GM18499 (cell line): ENCODE data around the gene MIGA2.
"Not testable (repeated sequence)": the region's sequence is repeated elsewhere in the genome, so short reads cannot be mapped to it uniquely, and the experiment has no call there.

ENCODE experiments used
- ATAC-seq: cut with Tn5 transposase; IDR thresholded peaks from one replicate; pipeline ENCODE4 v1.9.1; 2021; ENCODE audit warnings: moderate number of reproducible peaks; ENCODE audit not compliant: insufficient read depth, unreplicated experiment

The MIGA2 gene

DNA sequence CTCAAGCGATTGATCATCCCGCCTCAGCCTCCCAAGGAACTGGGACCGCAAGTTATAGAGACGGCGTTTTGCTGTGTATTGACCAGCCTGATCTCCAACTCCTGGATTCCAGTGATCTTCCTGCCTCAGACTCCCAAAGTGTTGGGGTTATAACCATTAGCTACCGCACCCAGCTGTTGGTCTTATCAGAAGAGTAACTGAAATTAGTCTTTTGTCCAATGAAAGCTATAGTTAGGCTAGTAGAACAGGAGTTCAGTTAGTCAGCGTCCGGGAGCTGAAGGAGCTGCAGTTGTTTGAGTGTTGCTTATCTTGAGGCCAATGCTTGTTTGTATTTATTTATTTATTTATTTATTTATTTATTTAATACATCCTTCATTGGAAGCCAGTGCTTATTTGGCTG is 3.2 kb upstream of the MIGA2 start:
- ATAC-seq, result no peak

DNA sequence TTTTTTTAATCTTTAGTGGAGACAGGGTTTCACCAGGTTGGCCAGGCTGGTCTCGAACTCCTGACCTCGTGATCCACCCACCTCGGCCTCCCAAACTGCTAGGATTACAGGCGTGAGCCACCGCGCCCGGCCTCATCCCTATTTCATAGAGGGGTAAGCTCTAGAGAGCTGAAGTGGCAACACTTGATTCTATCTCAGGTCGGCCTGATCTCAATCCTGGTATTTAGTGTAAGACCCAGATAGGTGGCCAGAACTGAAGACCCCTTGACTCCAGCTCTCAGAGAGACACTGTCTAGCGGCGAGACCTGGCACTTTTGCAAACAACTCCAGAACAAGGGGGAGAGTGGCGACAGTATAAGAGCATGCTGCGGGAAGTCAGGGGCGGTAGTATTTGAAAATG is 588 bp upstream of the MIGA2 start:
- ATAC-seq, result not testable (repeated sequence)

DNA sequence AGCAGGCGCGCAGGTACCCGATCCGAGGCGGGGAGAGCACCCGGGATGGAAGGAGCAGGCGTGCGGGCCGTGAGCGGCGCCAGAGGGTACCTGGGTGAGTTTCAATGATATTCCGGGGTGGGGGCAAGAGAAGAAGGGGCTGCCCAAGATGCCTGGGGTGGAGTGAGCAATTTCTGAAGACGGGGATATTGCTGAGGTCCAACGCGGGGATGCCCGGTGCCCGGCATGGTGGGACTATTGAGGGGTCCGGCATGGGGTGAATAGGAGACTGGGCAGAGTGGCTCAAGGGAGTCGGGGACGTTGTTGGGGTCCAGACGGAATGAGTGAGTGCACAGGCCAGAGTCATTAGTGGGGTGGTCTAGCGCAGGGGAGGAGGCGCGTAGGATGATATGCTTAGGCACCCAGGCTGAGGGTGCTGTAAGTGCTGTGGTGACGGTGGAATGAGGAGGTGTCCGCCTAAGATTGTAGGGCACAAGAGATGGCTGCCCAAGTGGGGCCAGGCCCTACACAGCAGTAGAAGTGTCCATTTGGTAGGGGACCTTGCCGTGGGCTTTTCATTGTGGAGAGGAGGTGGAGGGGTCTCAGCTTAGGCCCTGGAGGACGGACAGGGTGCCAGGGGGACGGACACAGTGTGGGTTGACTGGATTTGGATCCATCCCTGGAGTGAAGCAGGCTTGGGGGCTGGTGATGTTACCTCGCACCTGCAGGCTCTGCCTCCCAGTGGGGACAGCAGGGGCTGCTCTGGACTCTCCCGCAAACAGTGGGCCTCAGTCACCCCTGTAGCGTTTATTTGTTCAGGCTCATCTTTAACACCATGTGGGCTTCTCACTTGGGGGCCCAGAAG is 719 bp downstream of the MIGA2 start:
- no peak for ATAC-seq

DNA sequence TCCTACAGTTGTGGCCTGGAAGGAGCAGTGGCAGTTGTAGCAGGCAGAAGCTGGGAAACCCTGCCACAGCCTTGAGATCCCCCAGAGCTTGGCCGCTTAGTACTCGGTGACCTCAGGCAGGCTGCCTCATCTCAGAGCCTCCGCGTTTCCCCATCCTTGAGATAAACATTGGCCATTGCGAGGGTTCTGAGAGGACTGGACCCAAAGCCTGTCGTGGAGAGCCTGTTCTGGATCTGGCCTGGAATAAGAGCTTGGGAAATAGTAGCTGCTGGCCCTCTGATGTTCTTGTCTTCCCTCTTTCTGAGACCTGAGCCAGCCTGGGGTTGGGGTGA is 1.3 kb downstream of the MIGA2 start:
- no peak for ATAC-seq

DNA sequence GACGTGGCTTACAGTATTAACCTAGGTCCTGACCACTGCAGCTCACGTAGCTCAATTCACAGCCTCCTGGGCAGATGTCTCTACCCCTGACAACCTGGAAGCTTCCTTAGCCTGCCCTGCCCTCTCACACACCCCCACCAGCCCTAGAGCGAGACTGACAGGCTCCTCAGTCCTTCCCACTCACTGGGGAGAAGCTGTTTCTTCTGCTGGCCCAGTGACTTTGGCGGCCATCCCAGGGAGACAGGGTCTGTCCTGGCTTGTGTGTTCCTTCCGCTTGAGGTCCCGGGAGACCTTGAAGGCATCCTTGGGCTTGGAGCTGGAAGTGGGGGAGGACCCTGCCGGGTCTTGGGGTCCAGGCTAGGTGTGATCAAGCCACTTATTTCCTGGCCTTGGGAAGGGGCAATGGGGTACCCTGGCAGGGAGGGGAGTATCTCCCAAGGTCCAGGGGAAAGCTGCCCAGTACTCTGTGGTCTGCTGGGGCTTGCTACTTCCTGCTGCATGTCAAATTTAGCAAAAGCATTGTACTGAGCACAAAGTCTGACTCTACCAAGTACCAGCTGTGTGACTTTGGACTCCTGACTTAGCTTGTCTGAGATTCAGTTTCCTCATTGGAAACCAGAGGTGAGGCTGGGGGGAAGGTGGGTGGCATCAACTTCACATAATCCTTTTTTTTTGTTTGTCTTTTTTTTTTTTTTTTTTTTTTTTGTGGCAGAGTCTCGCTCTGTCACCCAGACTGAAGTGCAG is 1.9 kb downstream of the MIGA2 start:
- no peak for ATAC-seq

DNA sequence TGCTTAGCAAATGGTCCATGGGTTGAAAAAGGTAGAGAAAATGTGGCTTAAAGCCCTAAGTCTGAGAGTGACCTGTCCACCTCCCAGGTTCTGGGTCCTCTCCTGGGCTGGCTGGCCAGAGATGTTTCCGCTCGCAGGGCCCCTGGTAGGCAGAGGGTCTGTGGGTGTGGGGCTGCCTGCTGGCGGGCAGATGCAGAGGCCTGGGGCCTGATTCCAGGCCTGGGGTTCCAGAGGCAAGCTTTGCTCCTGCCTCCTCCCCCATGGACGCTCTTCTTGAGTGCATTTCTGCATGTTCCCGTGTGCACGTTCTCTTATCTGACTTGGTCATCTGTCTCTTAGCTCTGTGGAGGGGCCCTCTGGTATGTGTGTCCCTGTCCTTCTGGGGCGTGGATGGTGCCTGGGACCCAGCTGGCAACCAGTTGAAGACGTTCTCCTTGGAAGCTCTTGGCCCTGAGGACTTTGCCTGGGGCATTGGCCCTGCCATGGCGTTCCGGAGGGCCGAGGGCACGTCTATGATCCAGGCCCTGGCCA is 3.8 kb downstream of the MIGA2 start:
- no peak for ATAC-seq

DNA sequence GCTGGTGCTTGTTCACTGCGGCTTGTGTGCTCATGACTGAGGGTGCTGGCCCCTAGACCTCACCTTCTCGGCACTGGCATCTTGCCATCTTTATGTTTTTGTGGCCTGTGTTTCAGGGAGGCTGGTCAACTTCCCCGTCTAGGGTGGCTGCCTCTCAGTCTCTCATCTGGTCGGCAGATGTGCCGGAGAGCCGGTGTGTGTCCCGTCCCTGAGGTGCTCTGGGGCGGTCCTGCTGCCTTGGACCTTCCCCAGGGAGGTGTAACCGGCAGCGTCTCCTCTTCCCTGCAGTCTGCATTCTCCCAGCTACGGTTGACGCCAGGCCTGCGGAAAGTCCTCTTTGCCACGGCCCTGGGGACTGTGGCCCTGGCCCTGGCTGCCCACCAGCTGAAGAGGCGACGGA is 5.6 kb downstream of the MIGA2 start:
- ATAC-seq, result no peak

DNA sequence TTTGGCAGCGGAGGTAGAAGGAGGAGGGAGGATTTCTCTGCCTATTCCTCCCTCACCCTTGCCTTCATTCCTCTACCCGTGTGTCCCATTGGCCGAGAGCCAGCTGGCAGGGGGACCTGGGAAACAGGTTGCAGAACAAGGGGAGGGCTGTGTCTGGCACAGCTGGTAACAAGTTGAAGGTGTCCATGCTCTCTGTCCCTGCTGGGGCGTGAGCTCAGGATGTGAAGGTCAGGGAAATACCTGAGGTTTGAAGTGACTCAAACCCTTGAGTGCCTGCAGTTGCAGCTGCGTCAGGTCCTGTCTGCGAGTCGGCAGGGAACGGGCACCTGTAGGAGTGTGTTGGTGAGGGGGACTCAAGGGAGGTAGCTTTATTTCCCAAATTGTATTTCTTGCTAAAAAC is 16.2 kb downstream of the MIGA2 start:
- no peak for ATAC-seq

DNA sequence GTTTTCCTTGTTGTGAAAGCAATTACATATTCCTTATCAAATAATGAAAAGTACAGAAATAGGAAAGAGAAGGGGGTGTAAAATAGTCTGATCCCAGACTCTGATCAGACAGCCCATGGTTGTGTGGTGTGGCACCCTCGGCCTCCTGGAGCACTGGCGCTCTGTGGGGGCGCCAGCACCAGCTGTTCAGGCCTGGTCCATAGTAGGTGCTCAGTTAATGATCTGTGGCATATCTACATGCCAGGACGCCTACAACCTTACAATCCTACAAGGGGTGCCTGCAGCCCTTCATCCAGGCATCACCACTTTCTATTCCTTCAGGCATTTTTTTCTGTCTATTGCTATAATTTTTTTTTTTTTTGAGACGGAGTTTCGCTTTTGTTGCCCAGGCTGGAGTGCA is 16.6 kb downstream of the MIGA2 start:
- no peak for ATAC-seq

DNA sequence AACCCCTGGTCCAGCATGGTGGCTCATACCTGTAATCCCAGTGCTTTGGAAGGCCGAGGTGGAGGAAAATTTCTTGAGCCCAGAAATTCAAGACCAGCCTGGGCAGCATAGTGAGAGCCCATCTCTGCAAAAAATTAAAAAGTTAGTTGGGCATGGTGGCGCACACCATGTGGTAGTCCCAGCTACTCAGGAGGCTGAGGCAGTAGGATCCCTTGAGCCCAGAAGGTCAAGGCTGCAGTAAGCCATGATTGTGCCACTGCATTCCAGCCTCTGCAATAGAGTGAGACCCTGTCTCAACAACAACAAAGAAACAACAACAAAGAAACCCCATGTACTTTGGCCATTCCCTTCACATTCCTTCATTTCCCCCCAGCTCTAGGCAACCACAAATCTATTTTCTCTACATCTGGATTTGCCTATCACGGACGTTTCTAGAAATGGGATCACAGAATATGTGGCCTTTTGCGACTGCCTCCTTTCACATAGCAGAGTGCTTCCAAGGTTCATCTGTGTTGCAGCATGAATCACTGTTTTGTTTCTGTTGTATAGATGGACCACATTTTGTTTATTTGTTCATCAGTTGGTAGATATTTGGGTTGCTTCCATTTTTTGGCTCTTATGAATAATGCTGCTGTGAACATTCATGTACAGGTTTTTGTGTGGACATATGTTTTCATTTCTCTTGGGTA is 17.9 kb downstream of the MIGA2 start:
- ATAC-seq, result no peak

DNA sequence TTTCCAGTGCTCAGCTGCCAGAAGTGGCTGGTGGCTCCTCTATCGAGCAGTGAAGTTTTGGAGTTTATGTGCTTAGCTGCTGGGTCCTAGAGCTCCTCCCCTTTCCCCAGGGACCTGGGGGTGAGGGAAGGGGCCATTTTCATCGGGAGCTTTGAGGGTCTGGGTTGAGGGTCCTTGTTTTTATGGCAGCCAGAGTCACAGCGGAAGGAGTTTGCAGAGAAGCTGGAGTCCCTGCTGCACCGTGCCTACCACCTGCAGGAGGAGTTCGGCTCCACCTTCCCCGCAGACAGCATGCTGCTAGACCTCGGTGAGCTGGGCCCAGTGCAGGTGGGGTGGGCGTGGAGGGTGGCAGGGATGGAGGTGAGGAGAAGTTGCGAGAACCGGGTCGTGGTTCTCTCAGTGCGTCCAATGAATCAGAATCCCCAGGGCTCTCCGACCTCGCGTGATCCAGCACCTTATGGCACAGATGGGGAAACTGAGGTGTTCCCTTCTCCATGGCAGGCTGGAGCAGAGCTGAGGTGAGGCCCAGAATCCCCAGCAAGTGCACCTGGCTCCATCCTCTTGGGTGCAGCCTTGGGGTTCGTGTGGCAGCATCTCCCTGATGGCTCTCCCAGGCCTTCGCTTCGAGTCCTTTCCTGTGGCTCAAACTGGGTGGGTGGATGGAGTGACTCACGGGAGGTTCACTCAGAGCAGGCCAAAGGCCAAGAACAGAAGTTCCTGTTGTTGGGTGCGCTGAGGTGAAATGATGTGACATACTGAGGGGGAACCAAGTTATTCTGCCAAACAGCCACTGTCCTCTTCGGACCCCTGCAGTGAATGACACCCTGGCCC is 22.8 kb downstream of the MIGA2 start:
- no peak for ATAC-seq

DNA sequence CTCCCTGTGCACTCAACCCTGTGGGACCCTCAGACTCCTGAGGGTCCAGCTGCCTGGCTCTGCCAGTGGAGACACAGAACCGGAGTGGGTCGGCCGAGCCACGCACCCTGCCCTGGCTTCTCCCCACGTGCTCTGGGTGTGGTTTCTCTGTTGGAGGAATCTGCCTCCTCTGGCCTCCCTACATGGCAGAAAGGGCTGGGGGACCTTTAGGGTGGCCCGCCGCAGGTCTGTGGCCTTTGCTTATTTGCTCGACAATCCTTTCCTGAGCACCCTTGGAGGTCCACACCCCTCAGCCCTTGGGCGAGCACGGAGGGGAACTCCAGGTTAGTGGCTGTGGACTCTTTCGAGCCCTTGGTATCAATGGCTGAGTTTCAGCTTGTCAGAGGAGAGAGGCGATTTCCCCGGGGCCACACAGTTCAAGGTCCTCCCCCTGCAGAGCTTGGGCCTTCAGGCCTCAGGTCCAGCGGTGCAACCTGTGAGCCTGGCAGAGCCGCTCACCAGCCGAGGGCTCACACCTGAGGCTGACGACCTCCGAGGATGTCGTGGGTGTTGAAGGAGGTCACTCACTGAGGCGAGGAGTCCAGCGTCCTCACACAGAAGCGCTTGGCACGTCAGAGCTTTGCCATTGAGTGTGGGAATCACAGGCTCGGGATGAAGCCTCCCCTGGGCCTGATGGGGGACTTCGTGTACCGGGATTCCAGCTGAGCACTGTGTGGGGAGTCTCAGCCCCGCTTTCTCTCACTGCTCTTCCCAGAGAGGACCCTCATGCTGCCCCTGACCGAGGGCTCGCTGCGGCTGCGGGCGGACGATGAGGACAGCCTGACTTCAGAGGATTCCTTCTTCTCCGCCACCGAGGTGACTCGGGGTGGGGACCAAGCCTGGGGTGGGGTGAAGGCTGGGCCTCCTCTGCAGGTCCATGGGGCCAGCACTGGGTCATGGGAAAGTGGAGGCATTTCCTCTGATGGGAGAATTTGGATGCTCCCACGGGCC is 23.7 kb downstream of the MIGA2 start:
- no peak for ATAC-seq

DNA sequence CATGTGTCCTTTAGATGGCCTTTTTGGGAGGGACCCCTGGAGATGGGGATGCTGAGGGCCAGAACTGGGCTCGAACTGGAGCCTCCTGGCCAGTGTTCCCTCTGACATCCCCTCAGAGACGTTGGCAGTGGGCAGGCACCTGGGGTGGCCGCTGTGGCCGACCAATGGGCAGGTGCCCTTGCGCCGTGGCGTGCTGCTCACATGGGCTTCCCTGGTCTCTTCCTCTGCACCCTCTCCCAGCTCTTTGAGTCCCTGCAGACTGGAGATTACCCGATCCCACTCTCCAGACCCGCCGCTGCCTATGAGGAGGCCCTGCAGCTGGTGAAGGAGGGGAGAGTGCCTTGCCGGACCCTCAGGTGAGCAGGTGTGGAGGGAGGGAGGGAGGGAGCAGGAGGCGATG is 24.6 kb downstream of the MIGA2 start:
- ATAC-seq, result no peak

DNA sequence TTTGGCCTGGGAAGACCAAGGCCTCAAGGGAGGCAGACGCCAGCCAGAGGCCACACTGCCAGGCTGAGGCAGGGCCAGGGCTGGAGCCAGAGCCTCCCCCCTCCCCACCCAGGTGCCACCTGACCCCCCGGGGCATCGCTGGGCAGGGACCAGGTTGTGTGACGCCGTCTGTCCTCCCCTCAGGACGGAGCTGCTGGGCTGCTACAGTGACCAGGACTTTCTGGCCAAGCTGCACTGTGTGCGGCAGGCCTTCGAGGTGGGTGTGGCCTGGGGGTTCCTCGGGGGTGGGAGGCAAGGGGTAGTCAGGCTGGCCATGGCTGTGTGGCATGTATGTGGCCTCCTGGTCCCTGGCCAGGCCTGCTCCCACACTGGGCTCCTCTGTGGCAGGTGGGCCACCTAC is 26.6 kb downstream of the MIGA2 start:
- ATAC-seq, result no peak

DNA sequence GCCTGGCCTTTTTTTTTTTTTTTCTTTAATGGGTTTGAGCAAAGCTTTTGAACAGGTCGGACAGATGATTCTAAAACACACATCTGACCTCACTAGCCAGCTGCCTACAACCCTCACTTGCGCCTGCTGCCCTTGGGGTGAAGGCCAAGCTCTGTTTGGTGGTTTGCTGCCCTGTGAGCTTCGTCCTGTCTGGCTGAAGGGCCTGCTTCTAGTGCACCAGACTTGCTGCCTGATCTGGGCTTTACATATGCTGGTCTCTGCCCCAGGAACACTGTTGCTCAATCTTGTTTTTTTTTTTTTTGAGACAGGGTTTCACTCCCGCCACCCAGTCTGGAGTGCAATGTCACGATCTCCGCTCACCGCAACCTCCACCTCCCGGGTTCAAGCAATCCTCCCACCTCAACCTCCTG is 28.1 kb downstream of the MIGA2 start:
- ATAC-seq, result no peak

DNA sequence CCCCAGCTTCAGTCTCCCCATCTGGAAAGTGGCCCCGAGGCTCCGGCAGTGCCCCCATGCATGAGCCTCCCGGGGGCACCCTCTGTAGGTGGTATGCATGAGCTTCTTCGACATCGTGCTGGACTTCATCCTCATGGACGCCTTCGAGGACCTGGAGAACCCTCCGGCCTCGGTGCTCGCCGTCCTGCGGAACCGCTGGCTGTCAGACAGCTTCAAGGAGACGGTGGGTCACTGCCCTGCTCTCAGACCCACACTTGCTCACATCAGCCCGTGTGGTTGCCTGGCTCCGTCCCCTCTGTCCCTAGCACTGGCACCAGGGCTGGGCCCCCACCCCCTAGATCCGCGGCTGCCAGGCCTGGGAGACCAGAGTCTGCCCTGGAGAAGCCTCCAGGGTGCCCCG is 31.7 kb downstream of the MIGA2 start:
- ATAC-seq, result no peak

DNA sequence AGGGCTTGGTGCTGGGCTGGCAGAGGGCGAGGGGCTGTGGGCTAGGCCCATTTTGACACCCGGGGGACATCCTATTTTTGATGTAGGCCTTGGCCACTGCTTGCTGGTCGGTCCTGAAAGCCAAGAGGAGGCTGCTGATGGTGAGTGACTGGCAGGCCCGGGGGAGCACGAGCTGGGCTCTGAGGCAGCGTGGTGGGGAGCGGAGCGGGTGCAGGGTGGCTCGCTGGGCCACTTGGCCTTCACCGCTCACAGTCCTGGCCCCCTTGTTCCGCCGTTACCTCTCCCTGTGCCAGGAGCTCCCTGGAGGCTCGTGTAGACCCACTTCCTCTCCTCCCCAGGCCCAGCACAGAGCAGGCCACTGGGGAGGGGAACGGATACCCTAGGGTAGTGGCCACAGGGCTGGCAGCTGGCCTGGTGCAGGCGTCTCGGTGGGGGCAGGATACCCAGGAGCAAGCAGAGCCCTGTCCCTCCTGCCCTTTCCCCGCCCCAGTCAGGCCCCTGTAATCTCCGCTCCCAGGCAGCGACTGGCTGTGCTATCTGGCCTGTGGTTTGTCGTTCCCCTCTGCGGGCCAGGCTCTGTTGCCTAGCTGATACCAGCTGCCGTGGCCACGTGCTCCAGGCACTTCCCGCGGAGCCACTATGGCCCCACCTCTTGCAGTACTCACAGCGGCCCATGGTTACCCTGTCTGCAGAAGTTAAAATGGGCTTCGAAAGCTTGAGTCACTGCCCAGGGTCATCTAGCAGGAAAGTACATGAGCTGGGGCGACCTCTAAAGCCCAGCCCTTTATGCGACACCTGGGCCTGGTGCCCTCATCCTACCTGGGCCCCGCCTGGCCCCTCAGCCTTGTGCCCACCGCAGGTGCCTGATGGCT is 32.8 kb downstream of the MIGA2 start:
- ATAC-seq, result no peak
